Measurements from ENCODE around the gene VASH1.

GRCh38 chr14:76812093-76812421 is 50.8 kb downstream of the VASH1 start:
- TF ChIP-seq MAX (IDR thresholded peaks at IDR 0.05) = no peak
- no peak for TF ChIP-seq EP300 (IDR thresholded peaks at IDR 0.05; ENCODE audit: borderline replicate concordance)
- no peak for TF ChIP-seq CEBPB (IDR thresholded peaks at IDR 0.05)
